Measurements from ENCODE around the gene SNAP47. TPM values are rescaled to one million over a fixed set of nuclear protein-coding genes. Genes with fewer than 3 reads are reported as not detected.

Gene SNAP47
- total and polyA plus RNA-seq, 2 of the 4 experiments (the other 2 are of a cell fraction) = 39.4 to 72.9 TPM

DNA sequence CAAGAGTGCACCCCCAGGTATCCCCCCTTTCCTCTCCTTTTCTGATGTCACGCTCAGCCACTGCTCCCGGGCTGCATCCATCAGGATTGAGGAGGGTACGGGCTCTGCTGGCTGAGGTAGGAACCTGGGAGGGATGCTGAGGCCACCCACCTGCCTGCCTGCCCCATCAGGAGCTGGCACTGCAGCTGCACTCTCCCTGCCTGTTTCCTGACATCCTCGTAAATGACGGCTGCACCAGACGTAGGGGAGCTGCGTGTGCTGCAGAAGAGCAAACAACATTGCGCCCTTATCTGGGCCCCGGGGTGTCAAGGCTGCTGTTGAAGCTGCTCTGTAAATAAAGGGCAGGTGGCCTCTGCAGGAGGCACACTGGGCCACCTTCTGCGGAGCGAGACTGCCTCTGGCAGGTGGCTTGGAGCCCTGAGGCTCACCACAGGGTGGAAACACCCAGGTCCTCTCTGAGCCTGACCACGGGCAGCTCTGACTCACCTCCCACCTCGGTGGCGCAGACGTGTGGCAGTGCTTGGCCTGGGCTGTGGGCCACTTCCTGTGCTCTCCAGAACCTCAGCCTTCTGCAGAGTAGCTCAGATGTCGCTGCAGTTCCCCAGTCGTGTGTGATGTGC is 30.9 kb downstream of the SNAP47 start:
- in situ Hi-C loops (cut with MboI; ENCODE audit: low sequenced_read_pairs) = loop anchor here (10.0 kb wide), 1 partner anchor 319 kb away; the partner anchor contains the start of gene ARF1
- TF ChIP-seq ELK1 (IDR thresholded peaks at IDR 0.05; ENCODE audit: borderline replicate concordance, low read depth, low read length) = no peak
- TF ChIP-seq FOS (IDR thresholded peaks at IDR 0.05; ENCODE audit: low read depth, low read length) = no peak
- TF ChIP-seq MXI1 (IDR thresholded peaks at IDR 0.05; ENCODE audit: borderline replicate concordance, low read depth, low read length) = no peak
- no peak for TF ChIP-seq SMC3 (IDR thresholded peaks at IDR 0.05; ENCODE audit: low read depth, low read length)
- no peak for TF ChIP-seq RAD21 (IDR thresholded peaks at IDR 0.05; ENCODE audit: low read length)
- no peak for TF ChIP-seq BHLHE40 (IDR thresholded peaks at IDR 0.05; ENCODE audit: low read depth, low read length)
- no peak for TF ChIP-seq RCOR1 (IDR thresholded peaks at IDR 0.05; ENCODE audit: insufficient replicate concordance, low read length)
- TF ChIP-seq MAFK (IDR thresholded peaks at IDR 0.05; ENCODE audit: low read depth, low read length) = no peak
- TF ChIP-seq MAZ (IDR thresholded peaks at IDR 0.05; ENCODE audit: borderline replicate concordance, low read depth, low read length) = no peak
- TF ChIP-seq USF2 (IDR thresholded peaks at IDR 0.05; ENCODE audit: low read depth, low read length) = no peak

More for the DNA sequence above, 30.9 kb downstream of the SNAP47 start:
- H2AK5ac ChIP-seq (ENCODE audit: low read depth, low read length) = no peak overlapping the region
- no peak overlapping the region for H3K4me2 ChIP-seq (ENCODE audit: low read depth, low read length)
- no peaks in the 10 kb centered on the region for H3K9me3 ChIP-seq (ENCODE audit: control insufficient read depth, insufficient read depth, low read length)
- intact Hi-C loops (cut with micrococcal nuclease) = no loop called here
- peak; percentile 33 for DNase-seq
- no peaks in the 10 kb centered on the region for H3K27me3 ChIP-seq (ENCODE audit: control insufficient read depth, insufficient read depth, low read length)
- ChIA-PET POLR2A (ENCODE audit: unreplicated experiment) (interaction anchor here (0.6 kb wide), 1 partner anchor 310 kb away, joined by 6 read pairs; no protein-coding TSS in a partner anchor), CTCF (interaction anchor here (0.6 kb wide), 1 partner anchor 181 kb away, joined by 3 read pairs; no protein-coding TSS in a partner anchor)
- dilution Hi-C loops (cut with HindIII; ENCODE audit: low sequenced_read_pairs, unreplicated experiment) = no loop called here
- H4K8ac ChIP-seq (ENCODE audit: low read depth in 2 of 2, low read length in 2 of 2) = no peak overlapping the region
- no peak overlapping the region for H3K56ac ChIP-seq (ENCODE audit: extremely low read depth, insufficient read depth, low read length)
- no peak overlapping the region for H3K18ac ChIP-seq (ENCODE audit: low read depth, low read length)
- H2AFZ ChIP-seq (replicated peaks; ENCODE audit: low read length, poor library complexity) = no peak overlapping the region
- H3K4ac ChIP-seq (ENCODE audit: low read depth, low read length) = no peak overlapping the region
- H3K9me1 ChIP-seq (ENCODE audit: insufficient read depth, low read length) = peaks cover 9% of the 10 kb centered on the region
- no peak overlapping the region for H3K4me3 ChIP-seq (ENCODE audit: insufficient read depth, low read depth, low read length)
- H2BK20ac ChIP-seq (ENCODE audit: low read depth, low read length) = no peak overlapping the region
- H2BK5ac ChIP-seq (ENCODE audit: low read depth, low read length, poor library complexity, severe bottlenecking) = no peak overlapping the region
- peaks cover 13% of the 10 kb centered on the region for H3K4me1 ChIP-seq (ENCODE audit: control insufficient read depth, insufficient read depth, low read length)
- no peak overlapping the region for H3K9ac ChIP-seq (ENCODE audit: low read depth, low read length)
- no peak overlapping the region for H3K23ac ChIP-seq (ENCODE audit: low read depth, low read length)
- peaks cover 37% of the 10 kb centered on the region for H3K36me3 ChIP-seq (ENCODE audit: control insufficient read depth, insufficient read depth, low read length)
- H4K20me1 ChIP-seq (ENCODE audit: insufficient read depth, low read length) = peaks cover 40% of the 10 kb centered on the region
- H2AK9ac ChIP-seq (replicated peaks; ENCODE audit: low read depth, low read length, poor library complexity) = peak overlapping the region; percentile 47
- H4K91ac ChIP-seq (ENCODE audit: insufficient read depth, low read depth, low read length) = no peak overlapping the region
- WGBS, 2 experiments (ENCODE audit: extremely low coverage in 2 of 2, insufficient read length in 1 of 2) = 72% methylated on average over 3 of the region's 17 CpGs; no CpG with 5 or more reads in 1 of the 2 experiments
- H2BK15ac ChIP-seq (ENCODE audit: low read depth, low read length) = no peak overlapping the region
- no peak overlapping the region for H4K5ac ChIP-seq (ENCODE audit: low read depth, low read length)
- no peak overlapping the region for H3K27ac ChIP-seq (ENCODE audit: insufficient read depth, low read length)
- no peak overlapping the region for H3K14ac ChIP-seq (replicated peaks; ENCODE audit: low read depth, low read length)
- peaks cover 12 to 58% of the 10 kb centered on the region in 2 experiments for H3K79me1 ChIP-seq (ENCODE audit: low read depth in 1 of 2, low read length in 2 of 2)
- no peak for ATAC-seq (ENCODE audit: low read depth)
- no peak overlapping the region for H2BK120ac ChIP-seq (ENCODE audit: low read depth, low read length)
- BruUV-seq (replicated peaks) = no TSS peak

All from IMR-90 (cell line).